Psoas muscle (tissue), 8 donors: ENCODE results near the gene METRNL. TPM values are rescaled to one million over a fixed set of nuclear protein-coding genes. Genes with fewer than 3 reads are reported as not detected.

Experiments
- ATAC-seq, 4 donors: fragments of 200-7000 bp; cut with Tn5 transposase; one replicate each; pipeline ENCODE4 v1.9.1; 2020; ENCODE audit warnings: moderate library complexity in 3 of 4, mild to moderate bottlenecking in 2 of 4
- DNase-seq, 2 donors: peaks; one replicate each; pipeline ENCODE4 v3.0.0-alpha.2; 2020
- H3K27ac ChIP-seq: fragments of 200-600 bp; one replicate; pipeline ENCODE4 v1.8.0; 2022
- H3K27me3 ChIP-seq, 3 donors: fragments of 200-600 bp in 1 of 3; one replicate each; pipeline versions ENCODE4 v1.6.1 to v1.8.0; 2013 to 2022; ENCODE audit warnings: low read length in 2 of 3, mild to moderate bottlenecking in 2 of 3, moderate library complexity in 1 of 3; ENCODE audit not compliant: insufficient read depth in 3 of 3
- H3K36me3 ChIP-seq, 2 donors: fragments of 200-600 bp in 1 of 2; one replicate each; pipeline versions ENCODE4 v1.6.1 to v1.8.0; 2013 to 2022; ENCODE audit warnings: low read depth in 1 of 2, mild to moderate bottlenecking in 1 of 2, moderate library complexity in 1 of 2; ENCODE audit not compliant: insufficient read depth in 1 of 2
- H3K4me1 ChIP-seq: fragments of 200-600 bp; one replicate; pipeline ENCODE4 v1.8.0; 2022
- H3K4me3 ChIP-seq: fragments of 200-600 bp; one replicate; pipeline ENCODE4 v1.8.0; 2022; ENCODE audit warnings: mild to moderate bottlenecking
- H3K9me3 ChIP-seq: fragments of 200-600 bp; one replicate; pipeline ENCODE4 v1.8.0; 2022
- WGBS, 3 donors: extraction: QIAGEN DNeasy Blood & Tissue Kit; methylation state at CpG; one replicate each; pipeline versions ENCODE4 v1.1.6 to v1.1.7; 2013; 5-methylcytosine and 5-hydroxymethylcytosine counted together
- intact Hi-C, 2 donors: fragments of 100-400 bp; cut with DNase I; formaldehyde crosslinking; loops; one replicate each; pipeline versions ENCODE4 v1.11.0 to v1.14.2; 2022
- polyA plus RNA-seq, 3 donors: library from polyadenylated mRNA; stranded (reverse); fragments of 200-250 nt; gene quantifications; one replicate each; pipeline ENCODE4 v1.2.3, GENCODE V29; 2013
- total RNA-seq, 4 donors: library from RNA; stranded (reverse); fragmentation: NEBNext Ultra II Directional in 2 of 4; extraction: Animal tissue kit (Norgen Biotek cat#: 25700) in 2 of 4; gene quantifications; one replicate each; pipeline versions ENCODE4 v1.2.1 to v1.2.4, GENCODE V29; 2021 to 2023
- TF ChIP-seq, protein P1 (sequence below): fragments of 200-600 bp; IDR thresholded peaks from one replicate; pipeline ENCODE4 v1.8.0; 2022; ENCODE audit warnings: antibody characterized with exemption
- donor health status: healthy with polysubstance abuse.
- donor health status: DM: no; HTN: no; CAD: no; lungs with moderate emphysema.
- donor health status: Bipolar disorder and iron deficiency.
- donor health status: healthy.
- donor health status: DM: yes; HTN: yes; CAD: no.
- donor health status: DM: no; HTN: no; CAD: no.
- donor health status: DM: no; HTN: no; CAD: no.
- donor health status: DM: yes; HTN: yes; CAD: no.

Gene METRNL
- total and polyA plus RNA-seq, 7 donors, result 6.7 to 81.7 (median 12.1) TPM

DNA sequence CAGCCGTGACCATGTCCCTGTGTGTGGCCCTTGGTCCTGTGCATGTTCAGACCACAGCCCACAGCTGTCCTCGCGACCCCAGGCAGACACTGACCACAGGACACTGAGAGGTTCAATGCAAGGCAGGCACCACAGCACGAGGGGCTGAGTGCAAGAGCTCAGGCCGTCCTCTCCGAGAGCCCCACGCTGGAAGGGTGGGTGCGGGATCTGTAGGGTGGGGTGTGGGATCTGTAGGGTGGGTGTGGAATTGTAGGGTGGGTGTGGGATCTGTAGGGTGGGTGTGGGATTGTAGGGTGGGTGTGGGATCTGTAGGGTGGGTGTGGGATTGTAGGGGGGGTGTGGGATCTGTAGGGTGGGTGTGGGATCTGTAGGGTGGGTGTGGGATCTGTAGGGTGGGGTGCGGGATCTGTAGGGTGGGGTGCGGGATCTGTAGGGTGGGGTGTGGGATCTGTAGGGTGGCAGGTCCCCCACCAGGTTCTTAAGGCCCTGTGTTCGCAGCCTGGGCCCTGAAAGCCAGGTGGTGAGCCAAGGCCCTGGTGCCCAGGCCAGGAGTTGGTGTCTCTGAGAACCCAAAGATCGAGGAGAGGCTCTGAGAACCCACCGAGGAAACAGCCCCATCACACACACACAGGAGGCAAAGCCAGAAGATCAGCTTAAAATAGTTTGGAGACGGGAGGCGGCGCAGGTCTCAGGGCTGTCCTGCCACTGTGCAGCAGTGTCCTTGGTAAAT lies 48.2 kb downstream of the METRNL start:
- intact Hi-C loops, result no loop called here
- peaks cover 0 to 24% (median 2%) of the 10 kb centered on the region in 3 donors for H3K27me3 ChIP-seq
- H3K36me3 ChIP-seq, result no peaks in the 10 kb centered on the region
- no peak for ATAC-seq
- H3K27ac ChIP-seq, result no peak overlapping the region
- WGBS, 3 donors, result 87 to 91% (median 90%) methylated on average over 16 of the region's 16 CpGs
- H3K9me3 ChIP-seq, result no peaks in the 10 kb centered on the region
- H3K4me3 ChIP-seq, result no peak overlapping the region
- TF ChIP-seq, protein P1, sequence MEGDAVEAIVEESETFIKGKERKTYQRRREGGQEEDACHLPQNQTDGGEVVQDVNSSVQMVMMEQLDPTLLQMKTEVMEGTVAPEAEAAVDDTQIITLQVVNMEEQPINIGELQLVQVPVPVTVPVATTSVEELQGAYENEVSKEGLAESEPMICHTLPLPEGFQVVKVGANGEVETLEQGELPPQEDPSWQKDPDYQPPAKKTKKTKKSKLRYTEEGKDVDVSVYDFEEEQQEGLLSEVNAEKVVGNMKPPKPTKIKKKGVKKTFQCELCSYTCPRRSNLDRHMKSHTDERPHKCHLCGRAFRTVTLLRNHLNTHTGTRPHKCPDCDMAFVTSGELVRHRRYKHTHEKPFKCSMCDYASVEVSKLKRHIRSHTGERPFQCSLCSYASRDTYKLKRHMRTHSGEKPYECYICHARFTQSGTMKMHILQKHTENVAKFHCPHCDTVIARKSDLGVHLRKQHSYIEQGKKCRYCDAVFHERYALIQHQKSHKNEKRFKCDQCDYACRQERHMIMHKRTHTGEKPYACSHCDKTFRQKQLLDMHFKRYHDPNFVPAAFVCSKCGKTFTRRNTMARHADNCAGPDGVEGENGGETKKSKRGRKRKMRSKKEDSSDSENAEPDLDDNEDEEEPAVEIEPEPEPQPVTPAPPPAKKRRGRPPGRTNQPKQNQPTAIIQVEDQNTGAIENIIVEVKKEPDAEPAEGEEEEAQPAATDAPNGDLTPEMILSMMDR, result no peak
- DNase-seq, result peak in 1 of 2 donors; percentile 34
- no peaks in the 10 kb centered on the region for H3K4me1 ChIP-seq

DNA sequence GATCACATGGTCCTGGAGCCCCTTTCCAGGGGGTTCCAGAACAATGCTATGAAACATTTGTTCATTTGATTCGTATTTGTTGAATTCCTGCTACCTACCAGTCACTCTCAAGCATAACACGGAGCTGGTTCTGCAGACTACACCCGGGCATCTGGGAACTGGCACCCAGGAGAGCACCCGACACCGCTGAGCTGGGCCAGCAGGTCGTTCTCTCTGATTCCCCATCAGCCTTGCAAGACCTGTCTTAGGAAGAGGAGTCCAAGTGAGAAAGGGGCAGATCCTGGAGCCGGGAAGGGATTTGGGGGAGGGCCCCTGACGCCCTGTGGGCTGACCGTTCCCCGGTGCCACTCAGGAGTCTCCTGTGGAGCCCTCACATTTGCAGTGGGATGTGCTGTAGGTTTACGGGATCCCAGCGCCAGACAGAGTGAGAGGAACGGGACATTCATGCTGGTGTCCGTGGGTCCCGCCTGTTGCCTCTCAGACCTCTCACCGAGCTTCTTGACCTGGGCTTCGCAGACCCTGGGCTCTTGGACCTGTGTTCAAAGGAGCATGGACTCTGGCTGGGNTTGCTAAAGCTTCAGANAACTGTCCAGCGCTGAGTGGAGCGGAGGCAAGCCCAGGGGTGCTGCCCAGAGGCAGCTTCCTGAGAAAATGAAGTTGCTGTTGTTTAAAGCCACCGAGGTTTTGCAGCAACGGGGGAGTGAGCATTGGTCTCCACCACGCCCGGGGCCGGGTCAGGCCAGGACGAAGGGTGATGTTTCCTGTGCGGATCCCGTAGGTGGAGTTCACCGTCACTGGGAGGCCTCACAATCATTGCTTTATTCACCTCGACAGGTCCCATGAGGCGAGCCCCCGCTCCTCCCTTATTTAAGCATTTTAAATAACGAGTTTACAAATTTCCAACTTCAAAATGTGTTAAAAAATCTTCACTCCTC lies 49.2 kb downstream of the METRNL start:
- ATAC-seq (peak in 1 of 4 donors; percentile 28), DNase-seq (peak in 1 of 2 donors; percentile 42)
- no peaks in the 10 kb centered on the region for H3K4me1 ChIP-seq
- peaks cover 0 to 14% (median 2%) of the 10 kb centered on the region in 3 donors for H3K27me3 ChIP-seq
- H3K27ac ChIP-seq, result no peak overlapping the region
- H3K36me3 ChIP-seq, result no peaks in the 10 kb centered on the region
- intact Hi-C loops, result no loop called here
- no peaks in the 10 kb centered on the region for H3K9me3 ChIP-seq
- H3K4me3 ChIP-seq, result no peak overlapping the region
- TF ChIP-seq, protein P1, result no peak
- 85 to 89% (median 86%) methylated on average over 32 of the region's 32 CpGs for WGBS, 3 donors

DNA sequence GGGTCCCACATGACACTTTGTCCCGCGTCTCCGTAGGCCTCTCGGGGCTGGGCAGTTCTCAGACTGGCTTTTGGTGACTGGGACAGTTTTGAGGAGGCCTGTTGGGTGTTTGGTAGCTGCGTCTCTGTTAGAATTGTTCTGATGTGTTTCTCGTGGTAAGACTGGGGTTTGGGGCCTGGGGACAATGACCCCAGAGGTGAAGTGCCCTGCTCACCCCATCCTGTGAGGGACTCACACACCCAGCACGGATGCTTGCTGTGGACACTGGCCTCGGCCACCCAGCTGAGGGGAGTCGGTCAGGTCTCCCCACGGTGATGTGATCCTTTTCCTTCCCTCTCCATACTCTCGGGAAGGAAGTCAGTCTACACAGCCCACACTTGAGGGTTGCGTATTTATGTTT lies 50.3 kb downstream of the METRNL start:
- Histone ChIP-seq H3K9me3 (no peaks in the 10 kb centered on the region), H3K27ac (no peak overlapping the region), H3K4me3 (no peak overlapping the region), H3K36me3 (no peaks in the 10 kb centered on the region), H3K27me3 (peaks cover 0 to 8% (median 0%) of the 10 kb centered on the region in 3 donors), H3K4me1 (no peaks in the 10 kb centered on the region)
- TF ChIP-seq, protein P1, result no peak
- ATAC-seq, result no peak
- intact Hi-C loops, result no loop called here
- 86 to 89% (median 87%) methylated on average over 12 of the region's 12 CpGs for WGBS, 3 donors
- peak in 1 of 2 donors; percentile 35 for DNase-seq

DNA sequence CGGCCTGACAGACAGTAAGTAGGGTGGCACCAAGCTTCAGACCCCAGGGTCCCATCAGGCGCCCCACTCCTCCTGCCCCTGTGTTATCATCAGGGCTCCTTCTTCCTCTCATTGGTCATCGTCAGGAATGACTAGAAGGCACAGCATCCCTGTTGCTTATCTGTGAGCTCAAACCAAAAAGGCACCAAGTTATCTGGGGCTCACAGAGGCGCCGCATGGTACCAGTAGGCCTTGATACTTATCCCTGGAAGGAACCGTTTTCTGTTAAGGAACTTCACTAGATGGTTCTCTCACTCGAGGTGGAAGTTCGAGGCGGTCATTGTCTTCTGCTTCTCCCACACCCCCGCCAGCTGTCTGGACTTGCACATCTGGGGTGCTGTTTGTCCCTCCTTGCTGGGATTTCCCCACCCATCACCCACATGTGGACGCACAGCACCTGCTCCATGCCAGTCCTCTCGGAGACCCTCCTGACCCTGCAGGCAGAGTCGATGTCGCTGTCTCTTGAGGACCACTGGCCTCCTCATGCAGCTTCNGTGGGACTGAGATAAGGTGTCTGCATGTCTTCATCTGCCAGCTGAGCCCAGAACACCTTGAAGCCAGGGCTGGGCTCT lies 52.1 kb downstream of the METRNL start:
- TF ChIP-seq, protein P1, result no peak

More for the DNA sequence above, 52.1 kb downstream of the METRNL start:
- Histone ChIP-seq H3K27me3 (peaks cover 0 to 7% (median 0%) of the 10 kb centered on the region in 3 donors), H3K9me3 (no peaks in the 10 kb centered on the region), H3K27ac (no peak overlapping the region), H3K4me1 (no peaks in the 10 kb centered on the region), H3K36me3 (no peaks in the 10 kb centered on the region), H3K4me3 (no peak overlapping the region)
- WGBS, 3 donors, result 93% methylated on average over 14 of the region's 14 CpGs
- ATAC-seq, result no peak
- intact Hi-C loops, result no loop called here
- peak in 1 of 2 donors; percentile 28 for DNase-seq
